ENCODE data around the gene CFI.
A peak's percentile ranks its signal among the peaks of the same experiment; 100 is the strongest.

CFI gene

GRCh38 chr4:109816082-109816442, 14.3 kb upstream of the CFI start:
- DNase-seq (ENCODE audit: low read depth in 2 of 2), result peak in 1 of 2 donors; percentile 6
- TF ChIP-seq, protein P1, sequence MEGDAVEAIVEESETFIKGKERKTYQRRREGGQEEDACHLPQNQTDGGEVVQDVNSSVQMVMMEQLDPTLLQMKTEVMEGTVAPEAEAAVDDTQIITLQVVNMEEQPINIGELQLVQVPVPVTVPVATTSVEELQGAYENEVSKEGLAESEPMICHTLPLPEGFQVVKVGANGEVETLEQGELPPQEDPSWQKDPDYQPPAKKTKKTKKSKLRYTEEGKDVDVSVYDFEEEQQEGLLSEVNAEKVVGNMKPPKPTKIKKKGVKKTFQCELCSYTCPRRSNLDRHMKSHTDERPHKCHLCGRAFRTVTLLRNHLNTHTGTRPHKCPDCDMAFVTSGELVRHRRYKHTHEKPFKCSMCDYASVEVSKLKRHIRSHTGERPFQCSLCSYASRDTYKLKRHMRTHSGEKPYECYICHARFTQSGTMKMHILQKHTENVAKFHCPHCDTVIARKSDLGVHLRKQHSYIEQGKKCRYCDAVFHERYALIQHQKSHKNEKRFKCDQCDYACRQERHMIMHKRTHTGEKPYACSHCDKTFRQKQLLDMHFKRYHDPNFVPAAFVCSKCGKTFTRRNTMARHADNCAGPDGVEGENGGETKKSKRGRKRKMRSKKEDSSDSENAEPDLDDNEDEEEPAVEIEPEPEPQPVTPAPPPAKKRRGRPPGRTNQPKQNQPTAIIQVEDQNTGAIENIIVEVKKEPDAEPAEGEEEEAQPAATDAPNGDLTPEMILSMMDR (IDR thresholded peaks at IDR 0.05; ENCODE audit: low read depth, low read length), result no peak
- peak overlapping the region; percentile 94 to 95 for H3K4me3 ChIP-seq (replicated peaks in 1 of 2; ENCODE audit: low read depth in 2 of 2, low read length in 2 of 2)

- H3K4me3 ChIP-seq (replicated peaks in 1 of 2; ENCODE audit: low read depth in 2 of 2, low read length in 2 of 2), result peak within 1 kb of the TSS; percentile 94 to 95
- TF ChIP-seq, protein P1 (IDR thresholded peaks at IDR 0.05; ENCODE audit: low read depth, low read length), result no peak
- DNase-seq (ENCODE audit: low read depth in 2 of 2), result peak; percentile 92
These were observed 13.6 kb upstream of the CFI start, which contains the start of gene GAR1 for GRCh38 chr4:109815151-109816081. Gene GAR1, plus strand, starts transcription at chr4:109815762. Its CDS starts 403 bp downstream, at chr4:109816165.

DNA sequence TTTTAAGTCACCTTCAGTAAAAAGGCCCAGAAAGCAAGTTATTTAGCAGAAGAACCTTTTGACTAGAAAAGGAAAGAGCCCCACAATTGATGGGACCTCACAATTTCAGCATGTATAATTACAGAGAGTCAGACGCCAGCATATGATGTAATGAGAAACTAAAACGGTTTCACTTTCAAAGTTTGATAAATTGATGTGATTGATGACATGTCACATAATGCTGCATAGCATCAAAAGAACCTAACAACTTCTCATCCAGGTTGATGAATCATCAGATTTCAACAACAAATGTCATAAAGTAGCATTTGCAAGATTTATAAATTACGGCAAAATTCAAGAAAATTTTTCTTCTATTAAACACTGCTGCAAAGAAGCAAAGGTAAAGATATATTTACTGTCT, 9.9 kb upstream of the CFI start:
- TF ChIP-seq, protein P1 (IDR thresholded peaks at IDR 0.05; ENCODE audit: low read depth, low read length), result no peak
- no peak overlapping the region for H3K4me3 ChIP-seq (replicated peaks in 1 of 2; ENCODE audit: low read depth in 2 of 2, low read length in 2 of 2)
- DNase-seq (ENCODE audit: low read depth in 2 of 2), result no peak

GRCh38 chr4:109810552-109811387, 9.0 kb upstream of the CFI start:
- no peak for DNase-seq (ENCODE audit: low read depth in 2 of 2)
- no peak overlapping the region for H3K4me3 ChIP-seq (replicated peaks in 1 of 2; ENCODE audit: low read depth in 2 of 2, low read length in 2 of 2)
- TF ChIP-seq, protein P1 (IDR thresholded peaks at IDR 0.05; ENCODE audit: low read depth, low read length), result no peak

GRCh38 chr4:109809655-109810054, 7.9 kb upstream of the CFI start:
- DNase-seq (ENCODE audit: low read depth in 2 of 2), result no peak
- no peak overlapping the region for H3K4me3 ChIP-seq (replicated peaks in 1 of 2; ENCODE audit: low read depth in 2 of 2, low read length in 2 of 2)
- TF ChIP-seq, protein P1 (IDR thresholded peaks at IDR 0.05; ENCODE audit: low read depth, low read length), result no peak

GRCh38 chr4:109803924-109804571, 2.2 kb upstream of the CFI start:
- TF ChIP-seq, protein P1 (IDR thresholded peaks at IDR 0.05; ENCODE audit: low read depth, low read length), result peak; percentile 33
- H3K4me3 ChIP-seq (replicated peaks in 1 of 2; ENCODE audit: low read depth in 2 of 2, low read length in 2 of 2), result no peak overlapping the region
- peak; percentile 56 to 69 for DNase-seq (ENCODE audit: low read depth in 2 of 2)

Measured in cardiac fibroblast (primary cell).